Measurements from ENCODE around the gene HCFC2. TPM values are rescaled to one million over a fixed set of nuclear protein-coding genes. Genes with fewer than 3 reads are reported as not detected.

HCFC2 gene
- total RNA-seq, 1 donor from 2014 or later, result 25.1 TPM

DNA sequence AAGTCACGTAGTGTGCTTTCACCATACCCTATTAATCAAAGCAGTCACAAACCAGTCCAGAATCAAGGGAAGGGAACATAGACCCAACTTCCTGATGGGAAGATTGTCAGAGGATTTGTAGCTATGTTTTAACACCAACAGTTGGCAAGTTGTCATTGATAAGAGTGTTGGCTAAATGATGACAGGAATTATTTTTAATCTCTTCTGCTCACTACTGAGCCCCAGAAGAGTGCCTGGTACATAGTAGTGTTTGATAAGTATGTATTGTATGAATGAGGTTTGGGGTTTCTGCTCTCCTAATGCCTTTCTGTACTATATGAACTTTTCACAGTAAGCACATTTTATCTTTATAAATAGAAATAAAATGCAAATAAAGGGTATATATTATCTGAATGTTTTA is 14.7 kb downstream of the HCFC2 start:
- Mint-ChIP-seq H3K4me1 (ENCODE audit: low read depth, unreplicated experiment) (no peaks in the 10 kb centered on the region), H3K27ac (ENCODE audit: unreplicated experiment) (no peak overlapping the region), H3K9me3 (ENCODE audit: unreplicated experiment) (no peaks in the 10 kb centered on the region), H3K4me3 (ENCODE audit: unreplicated experiment) (no peak overlapping the region), H3K36me3 (ENCODE audit: unreplicated experiment) (no peaks in the 10 kb centered on the region), H3K27me3 (ENCODE audit: unreplicated experiment) (no peaks in the 10 kb centered on the region)
- TF ChIP-seq CTCF (IDR thresholded peaks at IDR 0.05; ENCODE audit: partially characterized antibody, unreplicated experiment), result no peak
- DNase-seq, result no peak

- H3K9me3 Mint-ChIP-seq (ENCODE audit: unreplicated experiment), result no peaks in the 10 kb centered on the region
- H3K4me3 Mint-ChIP-seq (ENCODE audit: unreplicated experiment), result no peak overlapping the region
- H3K4me1 Mint-ChIP-seq (ENCODE audit: low read depth, unreplicated experiment), result no peaks in the 10 kb centered on the region
- no peaks in the 10 kb centered on the region for H3K27me3 Mint-ChIP-seq (ENCODE audit: unreplicated experiment)
- H3K36me3 Mint-ChIP-seq (ENCODE audit: unreplicated experiment), result no peaks in the 10 kb centered on the region
- no peak for DNase-seq
- no peak for TF ChIP-seq CTCF (IDR thresholded peaks at IDR 0.05; ENCODE audit: partially characterized antibody, unreplicated experiment)
- no peak overlapping the region for H3K27ac Mint-ChIP-seq (ENCODE audit: unreplicated experiment)
Observed at GRCh38 chr12:104080764-104081163, 16.4 kb downstream of the HCFC2 start.

DNA sequence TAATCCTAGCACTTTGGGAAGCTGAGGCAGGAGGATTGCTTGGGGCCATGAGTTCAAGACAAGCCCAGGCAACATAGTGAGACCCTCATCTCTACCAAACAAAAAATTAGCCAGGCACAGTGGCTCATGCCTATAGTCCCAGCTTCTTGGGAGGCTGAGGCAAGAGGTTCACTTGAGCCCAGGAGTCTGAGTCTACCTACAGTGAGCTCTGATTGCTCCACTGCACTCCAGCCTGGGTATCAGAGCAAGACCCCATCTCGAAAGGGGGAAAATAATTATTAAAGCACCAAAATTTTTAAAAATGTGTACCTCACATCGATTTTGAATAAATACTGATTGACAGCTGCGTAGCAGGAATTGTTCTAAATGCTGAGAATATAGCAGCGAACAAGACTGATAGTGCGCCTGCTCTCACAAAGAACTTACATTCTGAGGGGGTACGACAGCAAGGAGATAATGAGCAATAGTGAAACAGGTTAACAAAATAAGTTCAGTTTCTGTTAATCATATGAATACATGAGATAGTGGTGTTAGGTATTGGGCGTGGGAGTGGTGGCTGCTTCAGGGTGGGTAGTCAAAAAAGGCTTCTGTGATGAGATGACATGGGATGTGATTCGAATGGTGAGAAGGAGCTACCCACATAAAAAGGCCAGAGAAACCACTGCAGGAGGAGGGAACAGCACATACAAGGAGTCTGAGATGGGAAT is 19.6 kb downstream of the HCFC2 start:
- no peak overlapping the region for H3K27ac Mint-ChIP-seq (ENCODE audit: unreplicated experiment)
- no peak for TF ChIP-seq CTCF (IDR thresholded peaks at IDR 0.05; ENCODE audit: partially characterized antibody, unreplicated experiment)
- no peaks in the 10 kb centered on the region for H3K27me3 Mint-ChIP-seq (ENCODE audit: unreplicated experiment)
- no peak overlapping the region for H3K4me3 Mint-ChIP-seq (ENCODE audit: unreplicated experiment)
- H3K9me3 Mint-ChIP-seq (ENCODE audit: unreplicated experiment), result no peaks in the 10 kb centered on the region
- no peaks in the 10 kb centered on the region for H3K4me1 Mint-ChIP-seq (ENCODE audit: low read depth, unreplicated experiment)
- DNase-seq, result no peak
- H3K36me3 Mint-ChIP-seq (ENCODE audit: unreplicated experiment), result no peaks in the 10 kb centered on the region

- Mint-ChIP-seq H3K27ac (ENCODE audit: unreplicated experiment) (no peak overlapping the region), H3K4me3 (ENCODE audit: unreplicated experiment) (no peak overlapping the region), H3K9me3 (ENCODE audit: unreplicated experiment) (no peaks in the 10 kb centered on the region), H3K27me3 (ENCODE audit: unreplicated experiment) (no peaks in the 10 kb centered on the region), H3K36me3 (ENCODE audit: unreplicated experiment) (no peaks in the 10 kb centered on the region), H3K4me1 (ENCODE audit: low read depth, unreplicated experiment) (no peaks in the 10 kb centered on the region)
- TF ChIP-seq CTCF (IDR thresholded peaks at IDR 0.05; ENCODE audit: partially characterized antibody, unreplicated experiment), result no peak
- DNase-seq, result no peak
Observed at GRCh38 chr12:104090685-104091084, 26.4 kb downstream of the HCFC2 start.

GRCh38 chr12:104091136-104091535 is 26.8 kb downstream of the HCFC2 start:
- H3K9me3 Mint-ChIP-seq (ENCODE audit: unreplicated experiment), result no peaks in the 10 kb centered on the region
- H3K27me3 Mint-ChIP-seq (ENCODE audit: unreplicated experiment), result no peaks in the 10 kb centered on the region
- H3K27ac Mint-ChIP-seq (ENCODE audit: unreplicated experiment), result no peak overlapping the region

More at GRCh38 chr12:104091136-104091535, 26.8 kb downstream of the HCFC2 start:
- no peak for DNase-seq
- Mint-ChIP-seq H3K4me1 (ENCODE audit: low read depth, unreplicated experiment) (no peaks in the 10 kb centered on the region), H3K36me3 (ENCODE audit: unreplicated experiment) (no peaks in the 10 kb centered on the region), H3K4me3 (ENCODE audit: unreplicated experiment) (no peak overlapping the region)
- TF ChIP-seq CTCF (IDR thresholded peaks at IDR 0.05; ENCODE audit: partially characterized antibody, unreplicated experiment), result no peak
